Activated T-helper 2 cell treated with anti-CD3 and anti-CD28 coated beads, Interferon-gamma antibody, Interleukin-2, Interleukin-4, amounts not matched to agents 10 μg/mL and 5 μg/mL and 100 μg/mL, durations not matched to agents 14 hours and 24 hours and 36 hours (primary cell): ENCODE measurements around the gene VWF. TPM values are rescaled to one million over a fixed set of nuclear protein-coding genes. Genes with fewer than 3 reads are reported as not detected.

Source experiments
- DNase-seq: peaks from one replicate; pipeline ENCODE4 v3.0.0; 2021; ENCODE audit warnings: low spot score
- H3K27ac Mint-ChIP-seq: one replicate; pipeline ENCODE4 v1.8.0; 2021; ENCODE audit warnings: mixed read lengths
- H3K27me3 Mint-ChIP-seq: one replicate; pipeline ENCODE4 v1.8.0; 2021; ENCODE audit warnings: low read depth, mixed read lengths
- H3K36me3 Mint-ChIP-seq: one replicate; pipeline ENCODE4 v1.8.0; 2021; ENCODE audit warnings: low read depth, mixed read lengths
- H3K4me1 Mint-ChIP-seq: one replicate; pipeline ENCODE4 v1.8.0; 2021; ENCODE audit warnings: low read depth, mixed read lengths
- H3K4me3 Mint-ChIP-seq: one replicate; pipeline ENCODE4 v1.8.0; 2021; ENCODE audit warnings: low read depth, mild to moderate bottlenecking, moderate library complexity, mixed read lengths
- H3K9me3 Mint-ChIP-seq: one replicate; pipeline ENCODE4 v1.8.0; 2021; ENCODE audit warnings: mixed read lengths
- intact Hi-C: fragments of 100-400 bp; cut with micrococcal nuclease; formaldehyde crosslinking; loops from one replicate; pipeline ENCODE4 v1.15.1; 2023
- total RNA-seq: library from RNA; stranded (reverse); gene quantifications from 2 replicates; pipeline ENCODE4 v1.2.3, GENCODE V29; 2022

The VWF gene
- total RNA-seq, 1 donor from 2014 or later = not detected

GRCh38 chr12:5984873-5985272 is 139.6 kb downstream of the VWF start:
- intact Hi-C loops = loop anchor here (10.0 kb wide), 1 partner anchor 210 kb away; no protein-coding TSS in a partner anchor
- Mint-ChIP-seq H3K9me3 (no peaks in the 10 kb centered on the region), H3K27ac (no peak overlapping the region), H3K4me1 (no peaks in the 10 kb centered on the region), H3K4me3 (no peak overlapping the region), H3K27me3 (peaks cover 3% of the 10 kb centered on the region), H3K36me3 (no peaks in the 10 kb centered on the region)
- DNase-seq = no peak

GRCh38 chr12:5982106-5982505 is 142.4 kb downstream of the VWF start:
- intact Hi-C loops = loop anchor here (10.0 kb wide), 1 partner anchor 213 kb away; no protein-coding TSS in a partner anchor
- Mint-ChIP-seq H3K9me3 (no peaks in the 10 kb centered on the region), H3K4me3 (no peak overlapping the region), H3K4me1 (no peaks in the 10 kb centered on the region), H3K36me3 (no peaks in the 10 kb centered on the region), H3K27ac (no peak overlapping the region), H3K27me3 (no peaks in the 10 kb centered on the region)
- DNase-seq = no peak

- Mint-ChIP-seq H3K27me3 (no peaks in the 10 kb centered on the region), H3K36me3 (no peaks in the 10 kb centered on the region), H3K4me1 (no peaks in the 10 kb centered on the region), H3K27ac (no peak overlapping the region), H3K9me3 (no peaks in the 10 kb centered on the region), H3K4me3 (no peak overlapping the region)
- DNase-seq = no peak
- intact Hi-C loops = no loop called here
Observed at GRCh38 chr12:5977556-5977955, 146.9 kb downstream of the VWF start.

- no peak overlapping the region for H3K27ac Mint-ChIP-seq
- intact Hi-C loops = no loop called here
- no peak overlapping the region for H3K4me3 Mint-ChIP-seq
- H3K4me1 Mint-ChIP-seq = no peaks in the 10 kb centered on the region
- H3K9me3 Mint-ChIP-seq = no peaks in the 10 kb centered on the region
- H3K27me3 Mint-ChIP-seq = no peaks in the 10 kb centered on the region
- DNase-seq = no peak
- no peaks in the 10 kb centered on the region for H3K36me3 Mint-ChIP-seq
Observed at GRCh38 chr12:5976711-5977110, 147.8 kb downstream of the VWF start.

- no peak overlapping the region for H3K27ac Mint-ChIP-seq
- H3K9me3 Mint-ChIP-seq = no peaks in the 10 kb centered on the region
- DNase-seq = no peak
- H3K4me1 Mint-ChIP-seq = no peaks in the 10 kb centered on the region
- intact Hi-C loops = no loop called here
- H3K36me3 Mint-ChIP-seq = no peaks in the 10 kb centered on the region
- H3K27me3 Mint-ChIP-seq = no peaks in the 10 kb centered on the region
- no peak overlapping the region for H3K4me3 Mint-ChIP-seq
Observed at GRCh38 chr12:5976196-5976595, 148.3 kb downstream of the VWF start.

GRCh38 chr12:5973461-5974115 is 150.9 kb downstream of the VWF start:
- Mint-ChIP-seq H3K4me3 (no peak overlapping the region), H3K4me1 (no peaks in the 10 kb centered on the region), H3K36me3 (no peaks in the 10 kb centered on the region), H3K9me3 (no peaks in the 10 kb centered on the region), H3K27me3 (no peaks in the 10 kb centered on the region), H3K27ac (no peak overlapping the region)
- no peak for DNase-seq
- intact Hi-C loops = no loop called here

GRCh38 chr12:5972387-5972786 is 152.1 kb downstream of the VWF start:
- H3K4me1 Mint-ChIP-seq = no peaks in the 10 kb centered on the region
- no peaks in the 10 kb centered on the region for H3K9me3 Mint-ChIP-seq
- H3K36me3 Mint-ChIP-seq = no peaks in the 10 kb centered on the region
- no peak for DNase-seq
- H3K27me3 Mint-ChIP-seq = no peaks in the 10 kb centered on the region
- intact Hi-C loops = no loop called here
- H3K27ac Mint-ChIP-seq = no peak overlapping the region
- H3K4me3 Mint-ChIP-seq = no peak overlapping the region

GRCh38 chr12:5971194-5971850 is 153.1 kb downstream of the VWF start:
- no peak overlapping the region for H3K27ac Mint-ChIP-seq
- H3K4me1 Mint-ChIP-seq = no peaks in the 10 kb centered on the region
- intact Hi-C loops = no loop called here
- H3K4me3 Mint-ChIP-seq = no peak overlapping the region
- no peaks in the 10 kb centered on the region for H3K27me3 Mint-ChIP-seq
- H3K9me3 Mint-ChIP-seq = no peaks in the 10 kb centered on the region
- H3K36me3 Mint-ChIP-seq = no peaks in the 10 kb centered on the region
- DNase-seq = no peak

GRCh38 chr12:5969974-5970690 is 154.3 kb downstream of the VWF start:
- H3K36me3 Mint-ChIP-seq = no peaks in the 10 kb centered on the region
- no peaks in the 10 kb centered on the region for H3K4me1 Mint-ChIP-seq
- H3K27ac Mint-ChIP-seq = no peak overlapping the region
- DNase-seq = no peak
- no peak overlapping the region for H3K4me3 Mint-ChIP-seq
- intact Hi-C loops = no loop called here
- no peaks in the 10 kb centered on the region for H3K27me3 Mint-ChIP-seq
- no peaks in the 10 kb centered on the region for H3K9me3 Mint-ChIP-seq

GRCh38 chr12:5969156-5969973 is 155.1 kb downstream of the VWF start:
- no peak overlapping the region for H3K4me3 Mint-ChIP-seq

GRCh38 chr12:5967645-5968415 is 156.6 kb downstream of the VWF start:
- no peak overlapping the region for H3K27ac Mint-ChIP-seq
- H3K4me3 Mint-ChIP-seq = no peak overlapping the region
- no peak for DNase-seq
- no peaks in the 10 kb centered on the region for H3K36me3 Mint-ChIP-seq
- no peaks in the 10 kb centered on the region for H3K4me1 Mint-ChIP-seq
- no peaks in the 10 kb centered on the region for H3K27me3 Mint-ChIP-seq
- intact Hi-C loops = no loop called here
- no peaks in the 10 kb centered on the region for H3K9me3 Mint-ChIP-seq

More at GRCh38 chr12:5969156-5969973, 155.1 kb downstream of the VWF start:
- Mint-ChIP-seq H3K27ac (no peak overlapping the region), H3K4me1 (no peaks in the 10 kb centered on the region), H3K27me3 (no peaks in the 10 kb centered on the region), H3K36me3 (no peaks in the 10 kb centered on the region), H3K9me3 (no peaks in the 10 kb centered on the region)
- DNase-seq = no peak
- intact Hi-C loops = no loop called here

- no peaks in the 10 kb centered on the region for H3K9me3 Mint-ChIP-seq
- H3K27me3 Mint-ChIP-seq = peaks cover 2% of the 10 kb centered on the region
- intact Hi-C loops = loop anchor here (1.0 kb wide), 1 partner anchor 74 kb away; no protein-coding TSS in a partner anchor
- no peaks in the 10 kb centered on the region for H3K36me3 Mint-ChIP-seq
- no peak overlapping the region for H3K27ac Mint-ChIP-seq
- H3K4me1 Mint-ChIP-seq = no peaks in the 10 kb centered on the region
- no peak for DNase-seq
- H3K4me3 Mint-ChIP-seq = no peak overlapping the region
Observed at GRCh38 chr12:5966486-5967095, 157.9 kb downstream of the VWF start.
